ENCODE data around the gene CTNND2. TPM values are rescaled to one million over a fixed set of nuclear protein-coding genes. Genes with fewer than 3 reads are reported as not detected.
A peak's percentile ranks its signal among the peaks of the same experiment; 100 is the strongest.

CTNND2 gene
- total RNA-seq, 4 donors from 2014 or later, result 1.3 to 2.5 (median 2.1) TPM

DNA sequence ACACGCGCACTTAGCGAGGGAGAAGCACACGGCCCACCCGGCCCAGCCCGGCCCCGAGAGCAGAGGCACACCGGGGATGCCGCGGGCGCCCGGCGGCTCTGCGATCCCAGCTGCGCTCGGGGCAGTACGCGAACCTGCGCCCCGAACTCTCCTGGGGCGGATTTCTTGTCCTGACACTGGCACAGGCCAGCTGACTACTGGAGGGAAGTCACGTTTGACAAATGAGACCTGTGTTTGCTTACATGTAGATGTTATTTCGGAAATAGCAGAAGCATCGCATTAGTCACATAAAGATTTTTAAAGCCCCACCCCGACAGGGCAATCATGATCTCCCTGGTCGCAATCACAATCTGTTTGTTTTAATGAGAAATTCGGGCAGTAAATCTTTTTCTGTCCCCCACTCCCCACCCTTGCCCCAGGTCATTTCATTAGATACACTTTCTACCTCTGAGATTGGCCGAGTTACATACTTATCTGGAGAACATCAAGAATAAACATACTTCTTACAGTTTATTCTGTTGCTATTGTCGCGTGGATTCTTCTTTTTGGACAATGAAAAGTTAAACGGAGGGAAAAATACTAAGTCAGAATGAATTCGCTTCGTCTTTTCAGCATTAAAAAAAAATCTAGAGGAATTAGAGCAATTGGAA, 518.9 kb downstream of the CTNND2 start:
- WGBS, result 4% methylated on average over 12 of the region's 33 CpGs
- Histone ChIP-seq H3K27me3 (peaks cover 0 to 65% (median 10%) of the 10 kb centered on the region in 4 donors), H3K4me3 (peak overlapping the region; percentile 28 to 54 (median 40)), H3K4me1 (peaks cover 0 to 21% (median 12%) of the 10 kb centered on the region in 4 donors), H3K36me3 (no peaks in the 10 kb centered on the region), H3K27ac (replicated peaks in 1 of 4) (no peak overlapping the region), H3K9me3 (no peaks in the 10 kb centered on the region)
- DNase-seq (ENCODE audit: extremely low spot score), result no peak
- TF ChIP-seq POLR2AphosphoS5 (IDR thresholded peaks at IDR 0.05) (no peak), EP300 (IDR thresholded peaks at IDR 0.05) (no peak), POLR2A (IDR thresholded peaks at IDR 0.05; ENCODE audit: low read depth) (no peak)
- TF ChIP-seq, protein P1, sequence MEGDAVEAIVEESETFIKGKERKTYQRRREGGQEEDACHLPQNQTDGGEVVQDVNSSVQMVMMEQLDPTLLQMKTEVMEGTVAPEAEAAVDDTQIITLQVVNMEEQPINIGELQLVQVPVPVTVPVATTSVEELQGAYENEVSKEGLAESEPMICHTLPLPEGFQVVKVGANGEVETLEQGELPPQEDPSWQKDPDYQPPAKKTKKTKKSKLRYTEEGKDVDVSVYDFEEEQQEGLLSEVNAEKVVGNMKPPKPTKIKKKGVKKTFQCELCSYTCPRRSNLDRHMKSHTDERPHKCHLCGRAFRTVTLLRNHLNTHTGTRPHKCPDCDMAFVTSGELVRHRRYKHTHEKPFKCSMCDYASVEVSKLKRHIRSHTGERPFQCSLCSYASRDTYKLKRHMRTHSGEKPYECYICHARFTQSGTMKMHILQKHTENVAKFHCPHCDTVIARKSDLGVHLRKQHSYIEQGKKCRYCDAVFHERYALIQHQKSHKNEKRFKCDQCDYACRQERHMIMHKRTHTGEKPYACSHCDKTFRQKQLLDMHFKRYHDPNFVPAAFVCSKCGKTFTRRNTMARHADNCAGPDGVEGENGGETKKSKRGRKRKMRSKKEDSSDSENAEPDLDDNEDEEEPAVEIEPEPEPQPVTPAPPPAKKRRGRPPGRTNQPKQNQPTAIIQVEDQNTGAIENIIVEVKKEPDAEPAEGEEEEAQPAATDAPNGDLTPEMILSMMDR (IDR thresholded peaks at IDR 0.05), result no peak
- intact Hi-C loops (cut with DNase I), result no loop called here

DNA sequence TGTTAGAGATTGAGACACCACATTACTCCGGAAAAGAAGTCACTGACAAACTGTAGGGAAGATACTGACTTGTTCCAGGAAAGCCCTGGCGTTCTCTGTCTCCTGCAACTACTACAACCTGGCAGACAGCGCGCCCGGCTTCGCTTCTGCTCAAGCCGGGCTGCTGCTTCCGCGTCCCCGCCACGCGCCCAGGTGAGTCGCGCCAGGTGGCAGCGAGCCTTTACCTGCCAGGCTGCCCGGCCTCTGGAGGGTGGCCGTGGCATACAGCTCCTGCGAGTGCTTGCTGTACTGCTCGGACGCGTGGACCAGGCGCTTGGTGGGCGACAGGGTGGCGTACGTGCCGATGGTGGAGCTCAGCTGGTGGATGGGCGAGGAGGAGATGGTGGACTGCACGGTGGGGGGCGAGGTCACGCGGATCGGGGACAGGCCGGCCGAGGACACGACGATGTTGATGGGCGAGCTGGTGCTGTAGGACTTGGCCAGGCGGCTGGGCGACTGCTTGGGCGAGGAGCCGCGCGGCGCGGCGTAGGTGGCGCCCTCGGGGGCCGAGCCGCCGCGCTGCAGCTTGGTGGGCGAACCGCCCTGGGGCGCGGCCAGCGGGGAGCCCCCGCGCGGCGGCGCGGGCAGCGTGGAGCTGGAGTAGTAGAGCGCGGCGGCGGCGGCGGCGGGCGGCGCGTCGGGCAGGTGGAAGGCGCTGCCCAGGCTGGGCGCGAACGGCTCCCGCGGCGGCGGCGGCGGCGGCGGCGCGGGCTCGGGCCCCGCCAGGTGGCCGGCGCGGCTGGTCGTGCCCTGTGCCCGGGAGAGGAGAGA, 519.6 kb downstream of the CTNND2 start:
- WGBS, result 12% methylated on average over 24 of the region's 96 CpGs
- peaks cover 0 to 67% (median 10%) of the 10 kb centered on the region in 4 donors for H3K27me3 ChIP-seq
- no peaks in the 10 kb centered on the region for H3K36me3 ChIP-seq
- H3K4me1 ChIP-seq, result peaks cover 0 to 21% (median 12%) of the 10 kb centered on the region in 4 donors
- peak overlapping the region; percentile 28 to 54 (median 40) for H3K4me3 ChIP-seq
- no peak overlapping the region for H3K27ac ChIP-seq (replicated peaks in 1 of 4)
- no peak for DNase-seq (ENCODE audit: extremely low spot score)
- H3K9me3 ChIP-seq, result no peaks in the 10 kb centered on the region
- TF ChIP-seq, protein P1 (IDR thresholded peaks at IDR 0.05), result no peak
- TF ChIP-seq POLR2A (IDR thresholded peaks at IDR 0.05; ENCODE audit: low read depth) (no peak), EP300 (IDR thresholded peaks at IDR 0.05) (no peak), POLR2AphosphoS5 (IDR thresholded peaks at IDR 0.05) (no peak)
- intact Hi-C loops (cut with DNase I), result no loop called here

DNA sequence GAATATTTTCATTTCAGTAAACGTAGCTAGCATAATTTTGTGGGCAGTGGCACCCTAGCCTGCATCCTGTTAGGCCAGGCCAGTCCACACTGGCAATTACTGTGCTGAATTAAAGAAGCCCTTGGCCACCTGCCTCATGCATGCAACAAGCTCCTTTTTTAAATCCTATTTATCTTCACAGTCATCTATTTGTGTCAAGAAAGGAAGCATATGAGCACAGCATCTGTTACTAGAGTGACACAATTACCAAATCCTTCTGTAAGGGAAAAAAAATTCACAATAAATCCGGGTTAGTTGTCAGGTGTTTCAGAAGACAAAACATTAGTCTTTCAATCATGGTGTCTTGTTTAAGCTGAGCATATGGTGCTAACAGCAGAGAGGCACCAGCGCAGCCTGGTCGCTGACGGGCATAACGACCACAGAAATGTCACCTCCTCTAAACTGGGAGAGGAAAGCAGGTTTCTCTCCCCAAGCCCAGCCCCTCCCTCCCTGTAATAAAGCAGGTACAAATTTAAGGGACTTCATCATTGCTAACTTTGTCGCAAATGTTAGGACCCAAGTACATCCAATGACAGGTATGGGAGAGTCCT, 520.6 kb downstream of the CTNND2 start:
- no peak for DNase-seq (ENCODE audit: extremely low spot score)
- H3K27ac ChIP-seq (replicated peaks in 1 of 4), result no peak overlapping the region
- H3K36me3 ChIP-seq, result no peaks in the 10 kb centered on the region
- no peak overlapping the region for H3K4me3 ChIP-seq
- H3K9me3 ChIP-seq, result no peaks in the 10 kb centered on the region
- H3K4me1 ChIP-seq, result peaks cover 0 to 21% (median 12%) of the 10 kb centered on the region in 4 donors
- H3K27me3 ChIP-seq, result peaks cover 0 to 68% (median 10%) of the 10 kb centered on the region in 4 donors
- 70% methylated on average over 7 of the region's 7 CpGs for WGBS
- intact Hi-C loops (cut with DNase I), result no loop called here
- TF ChIP-seq, protein P1 (IDR thresholded peaks at IDR 0.05), result no peak
- no peak for TF ChIP-seq POLR2A (IDR thresholded peaks at IDR 0.05; ENCODE audit: low read depth)
- TF ChIP-seq POLR2AphosphoS5 (IDR thresholded peaks at IDR 0.05), result no peak
- TF ChIP-seq EP300 (IDR thresholded peaks at IDR 0.05), result no peak

DNA sequence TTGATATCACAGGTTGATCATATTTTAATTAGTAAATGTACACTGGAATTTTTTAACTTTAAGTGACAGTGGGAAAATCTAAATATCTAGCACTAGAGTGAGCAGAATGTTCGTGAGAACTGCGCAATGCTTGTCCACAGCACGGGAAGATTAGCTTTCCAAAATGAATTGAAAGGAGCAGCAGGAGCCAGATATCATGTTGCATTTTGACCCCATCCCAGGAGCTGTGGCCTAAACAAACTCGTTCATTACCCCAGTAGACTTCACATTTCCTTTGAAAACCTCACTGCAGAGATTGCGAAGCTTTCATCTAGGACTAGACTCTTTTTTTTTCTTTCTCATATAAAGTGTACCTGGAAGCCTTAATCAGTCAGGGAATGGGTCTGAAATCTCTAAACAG, 525.8 kb downstream of the CTNND2 start:
- Histone ChIP-seq H3K4me1 (no peaks in the 10 kb centered on the region), H3K4me3 (no peak overlapping the region), H3K27ac (replicated peaks in 1 of 4) (no peak overlapping the region), H3K27me3 (peaks cover 0 to 30% (median under 1%) of the 10 kb centered on the region in 4 donors), H3K9me3 (no peaks in the 10 kb centered on the region), H3K36me3 (no peaks in the 10 kb centered on the region)
- DNase-seq (ENCODE audit: extremely low spot score), result no peak
- no peak for TF ChIP-seq EP300 (IDR thresholded peaks at IDR 0.05)
- TF ChIP-seq POLR2AphosphoS5 (IDR thresholded peaks at IDR 0.05), result no peak
- TF ChIP-seq POLR2A (IDR thresholded peaks at IDR 0.05; ENCODE audit: low read depth), result no peak
- TF ChIP-seq, protein P1 (IDR thresholded peaks at IDR 0.05), result no peak
- WGBS, result 80% methylated on average over 5 of the region's 5 CpGs
- intact Hi-C loops (cut with DNase I), result no loop called here

Measured in esophagus muscularis mucosa (tissue), 4 donors.